PC-3 (cell line): ENCODE results near the gene KCNH8. TPM values are rescaled to one million over a fixed set of nuclear protein-coding genes. Genes with fewer than 3 reads are reported as not detected.
A peak's percentile ranks its signal among the peaks of the same experiment; 100 is the strongest.

Source experiments
- ATAC-seq: fragments of 200-7000 bp; cut with Tn5 transposase; 2 replicates; pipeline ENCODE4 v1.9.1; 2020; ENCODE audit warnings: mild to moderate bottlenecking, moderate library complexity
- BruUV-seq: library from RNA; stranded (reverse); fragments of 400-500 nt; replicated peaks from 2 replicates; lab custom pipeline; 2021; lab: Mats Ljungman, UMichigan
- CTCF ChIA-PET: fragments of 300-600 bp; sonication (Branson Sonifier 250); formaldehyde crosslinking; loops from one replicate; lab custom pipeline; 2022; ENCODE audit warnings: antibody characterized with exemption; lab: Charles Lee
- POLR2A ChIA-PET: fragments of 300-600 bp; sonication (Branson Sonifier 250); formaldehyde crosslinking; loops from one replicate; lab custom pipeline; 2022; ENCODE audit warnings: antibody characterized with exemption; ENCODE audit not compliant: unreplicated experiment; lab: Charles Lee
- DNase-seq: peaks from one replicate; pipeline ENCODE4 v3.0.0-alpha.2; 2015
- H2AFZ ChIP-seq: fragments of 300-600 bp; sonication (generic); 2 replicates; pipeline ENCODE4 v1.6.0; 2016; ENCODE audit warnings: antibody characterized with exemption, low read length
- H3F3A ChIP-seq: fragments of 300-600 bp; sonication (generic); one replicate; pipeline ENCODE4 v1.6.0; 2017; ENCODE audit warnings: antibody characterized with exemption, low read length, control low read depth, mild to moderate bottlenecking; ENCODE audit not compliant: unreplicated experiment
- H3K27ac ChIP-seq: fragments of 300-600 bp; sonication (generic); 2 replicates; pipeline ENCODE4 v1.5.1; 2016; ENCODE audit warnings: mild to moderate bottlenecking, low read length
- H3K27me3 ChIP-seq: fragments of 300-600 bp; sonication (generic); 2 replicates; pipeline ENCODE4 v1.6.1; 2016; ENCODE audit warnings: low read length, mixed read lengths
- H3K36me3 ChIP-seq: fragments of 300-600 bp; sonication (generic); 2 replicates; pipeline ENCODE4 v1.6.1; 2016; ENCODE audit warnings: low read depth, mixed run types, low read length, mixed read lengths
- H3K4me1 ChIP-seq: fragments of 300-600 bp; sonication (generic); 2 replicates; pipeline ENCODE4 v1.5.1; 2016; ENCODE audit warnings: low read length; ENCODE audit not compliant: insufficient read depth
- H3K4me2 ChIP-seq: fragments of 300-600 bp; sonication (generic); 2 replicates; pipeline ENCODE4 v1.6.0; 2016; ENCODE audit warnings: low read length
- H3K4me3 ChIP-seq: fragments of 300-600 bp; sonication (generic); 2 replicates; pipeline ENCODE4 v1.5.1; 2016; ENCODE audit warnings: mild to moderate bottlenecking, low read length, mixed read lengths
- H3K79me2 ChIP-seq: fragments of 300-600 bp; sonication (generic); 2 replicates; pipeline ENCODE4 v1.6.1; 2017; ENCODE audit warnings: low read length, mixed read lengths
- H3K9ac ChIP-seq: fragments of 300-600 bp; sonication (generic); 2 replicates; pipeline ENCODE4 v1.6.0; 2016; ENCODE audit warnings: mild to moderate bottlenecking, low read length
- H3K9me2 ChIP-seq: fragments of 300-600 bp; sonication (generic); replicated peaks from 2 replicates; pipeline ENCODE4 v1.6.1; 2016; ENCODE audit warnings: mixed run types, low read length, mixed read lengths
- H3K9me3 ChIP-seq: fragments of 300-600 bp; sonication (generic); 2 replicates; pipeline ENCODE4 v1.6.1; 2016; ENCODE audit warnings: low read length, mixed read lengths
- H4K20me1 ChIP-seq: fragments of 300-600 bp; sonication (generic); 2 replicates; pipeline ENCODE4 v1.6.1; 2016; ENCODE audit warnings: low read length, mixed read lengths
- EZH2 ChIP-seq: fragments of 300-600 bp; sonication (generic); IDR thresholded peaks from one replicate; pipeline ENCODE4 v1.6.1; 2017; ENCODE audit warnings: antibody characterized with exemption, mild to moderate bottlenecking, low read length; ENCODE audit not compliant: unreplicated experiment
- EZH2phosphoT487 ChIP-seq: fragments of 300-600 bp; sonication (generic); IDR thresholded peaks from 2 replicates; pipeline ENCODE4 v1.6.1; 2018; ENCODE audit warnings: mild to moderate bottlenecking, antibody characterized with exemption, low read length, borderline replicate concordance
- intact Hi-C: fragments of 100-400 bp; cut with micrococcal nuclease; formaldehyde crosslinking; loops from 2 replicates; pipeline ENCODE4 v1.9.0; 2023
- total RNA-seq: library from RNA; depleted of rRNA; stranded (reverse); fragments of >200 nt; gene quantifications from 2 replicates; pipeline ENCODE4 v1.2.3, GENCODE V29; 2014
- TF ChIP-seq, protein P1 (sequence below): fragments of 300-600 bp; sonication (generic); conservative IDR thresholded peaks from 2 replicates; pipeline ENCODE4 v1.5.1; 2017; ENCODE audit warnings: antibody characterized with exemption, low read depth, mild to moderate bottlenecking, low read length

KCNH8 gene
- total RNA-seq, 1 experiment from 2014 or later: not detected

DNA sequence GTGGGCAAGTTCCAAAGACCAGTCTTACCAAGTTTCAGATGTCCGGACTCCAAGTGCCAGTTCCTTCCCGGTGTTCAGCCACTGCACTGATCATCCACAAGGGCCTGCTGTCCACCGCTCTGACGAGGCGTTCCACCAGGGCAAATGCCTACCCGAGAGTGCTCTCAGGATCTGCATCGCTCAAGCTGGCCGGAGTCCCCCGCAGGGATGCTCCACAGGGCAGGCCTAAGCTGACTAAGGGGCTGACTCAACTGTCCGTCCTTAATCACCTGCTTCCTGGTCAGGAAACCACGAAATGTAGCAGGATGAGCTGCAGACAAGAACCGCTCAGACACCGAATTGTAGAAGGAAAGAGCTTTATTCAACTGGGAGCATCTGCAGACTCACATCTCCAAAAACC is 341.6 kb downstream of the KCNH8 start:
- no peaks in the 10 kb centered on the region for H3F3A ChIP-seq
- no peaks in the 10 kb centered on the region for H3K79me2 ChIP-seq
- no peaks in the 10 kb centered on the region for H3K27me3 ChIP-seq
- intact Hi-C loops: no loop called here
- H3K36me3 ChIP-seq: no peaks in the 10 kb centered on the region
- H3K4me1 ChIP-seq: no peaks in the 10 kb centered on the region
- H3K27ac ChIP-seq: no peak overlapping the region
- no peak overlapping the region for H3K4me2 ChIP-seq
- H3K9me2 ChIP-seq: no peaks in the 10 kb centered on the region
- no TSS peak for BruUV-seq
- H3K9ac ChIP-seq: no peak overlapping the region
- ATAC-seq (no peak), DNase-seq (peak; percentile 10)
- ChIA-PET POLR2A (no interaction called here), CTCF (no interaction called here)
- no peaks in the 10 kb centered on the region for H3K9me3 ChIP-seq
- no peak overlapping the region for H3K4me3 ChIP-seq
- H4K20me1 ChIP-seq: no peaks in the 10 kb centered on the region
- TF ChIP-seq EZH2: no peak
- TF ChIP-seq, protein P1, sequence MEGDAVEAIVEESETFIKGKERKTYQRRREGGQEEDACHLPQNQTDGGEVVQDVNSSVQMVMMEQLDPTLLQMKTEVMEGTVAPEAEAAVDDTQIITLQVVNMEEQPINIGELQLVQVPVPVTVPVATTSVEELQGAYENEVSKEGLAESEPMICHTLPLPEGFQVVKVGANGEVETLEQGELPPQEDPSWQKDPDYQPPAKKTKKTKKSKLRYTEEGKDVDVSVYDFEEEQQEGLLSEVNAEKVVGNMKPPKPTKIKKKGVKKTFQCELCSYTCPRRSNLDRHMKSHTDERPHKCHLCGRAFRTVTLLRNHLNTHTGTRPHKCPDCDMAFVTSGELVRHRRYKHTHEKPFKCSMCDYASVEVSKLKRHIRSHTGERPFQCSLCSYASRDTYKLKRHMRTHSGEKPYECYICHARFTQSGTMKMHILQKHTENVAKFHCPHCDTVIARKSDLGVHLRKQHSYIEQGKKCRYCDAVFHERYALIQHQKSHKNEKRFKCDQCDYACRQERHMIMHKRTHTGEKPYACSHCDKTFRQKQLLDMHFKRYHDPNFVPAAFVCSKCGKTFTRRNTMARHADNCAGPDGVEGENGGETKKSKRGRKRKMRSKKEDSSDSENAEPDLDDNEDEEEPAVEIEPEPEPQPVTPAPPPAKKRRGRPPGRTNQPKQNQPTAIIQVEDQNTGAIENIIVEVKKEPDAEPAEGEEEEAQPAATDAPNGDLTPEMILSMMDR: no peak
- no peak for TF ChIP-seq EZH2phosphoT487
- no peak overlapping the region for H2AFZ ChIP-seq

DNA sequence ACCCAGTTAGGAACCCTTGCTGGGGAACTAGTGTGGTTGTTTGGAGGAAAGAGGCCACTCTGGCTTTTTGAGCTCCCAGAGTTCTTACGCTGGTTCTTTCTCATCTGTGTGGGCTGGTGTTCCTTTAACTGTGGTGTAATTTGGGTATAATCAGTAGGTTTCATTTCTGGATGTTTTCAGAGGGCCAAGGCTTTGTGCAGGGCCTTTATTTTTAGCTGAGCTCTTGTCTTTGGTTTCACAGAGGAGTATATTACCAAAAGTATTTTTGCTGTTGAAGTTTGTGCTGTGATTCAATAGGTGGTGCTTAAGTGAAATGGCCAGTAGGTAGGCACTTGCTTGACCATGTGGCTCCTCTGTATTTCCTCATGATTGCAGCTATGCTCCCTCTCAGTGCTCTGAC is 357.9 kb downstream of the KCNH8 start:
- Histone ChIP-seq H3K9me2 (no peaks in the 10 kb centered on the region), H3K79me2 (no peaks in the 10 kb centered on the region), H3K27me3 (no peaks in the 10 kb centered on the region), H3K27ac (no peak overlapping the region), H3K36me3 (no peaks in the 10 kb centered on the region), H3K4me2 (no peak overlapping the region), H3F3A (no peaks in the 10 kb centered on the region), H3K9ac (no peak overlapping the region), H2AFZ (no peak overlapping the region), H3K4me3 (no peak overlapping the region), H4K20me1 (no peaks in the 10 kb centered on the region), H3K4me1 (no peaks in the 10 kb centered on the region), H3K9me3 (no peaks in the 10 kb centered on the region)
- CTCF ChIA-PET: no interaction called here
- no peak for ATAC-seq
- no peak for DNase-seq
- TF ChIP-seq, protein P1: no peak
- no peak for TF ChIP-seq EZH2
- TF ChIP-seq EZH2phosphoT487: no peak
- intact Hi-C loops: no loop called here
- no TSS peak for BruUV-seq
- POLR2A ChIA-PET: no interaction called here

- H3K27ac ChIP-seq: no peak overlapping the region
- no peak for ATAC-seq
- CTCF ChIA-PET: no interaction called here
These were observed 374.0 kb downstream of the KCNH8 start for GRCh38 chr3:19522305-19522704.

More at GRCh38 chr3:19522305-19522704, 374.0 kb downstream of the KCNH8 start:
- Histone ChIP-seq H3K9me3 (no peaks in the 10 kb centered on the region), H3K9ac (no peak overlapping the region), H3K36me3 (no peaks in the 10 kb centered on the region), H3K4me2 (no peak overlapping the region), H4K20me1 (no peaks in the 10 kb centered on the region), H3K9me2 (no peaks in the 10 kb centered on the region), H3K4me3 (no peak overlapping the region), H3K4me1 (no peaks in the 10 kb centered on the region), H3K79me2 (no peaks in the 10 kb centered on the region), H2AFZ (no peak overlapping the region), H3F3A (no peaks in the 10 kb centered on the region), H3K27me3 (no peaks in the 10 kb centered on the region)
- DNase-seq: no peak
- intact Hi-C loops: no loop called here
- TF ChIP-seq, protein P1: no peak
- BruUV-seq: no TSS peak
- POLR2A ChIA-PET: no interaction called here
